Muscle layer of duodenum (tissue), 2 donors: ENCODE measurements around the gene LDLRAD4.
"Not testable (repeated sequence)": the region's sequence is repeated elsewhere in the genome, so short reads cannot be mapped to it uniquely, and the experiment has no call there.

Source experiments
- H3K27ac ChIP-seq: one replicate; pipeline ENCODE4 v1.7.0; 2013; ENCODE audit warnings: mild to moderate bottlenecking, low read length
- H3K27me3 ChIP-seq: one replicate; pipeline ENCODE4 v1.7.0; 2013; ENCODE audit warnings: low read depth, mild to moderate bottlenecking, control low read depth, low read length
- H3K36me3 ChIP-seq, 2 donors: one replicate each; pipeline ENCODE4 v1.7.0; 2013; ENCODE audit warnings: low read length in 2 of 2, control low read depth in 1 of 2, mild to moderate bottlenecking in 1 of 2; ENCODE audit not compliant: insufficient read depth in 2 of 2, control insufficient read depth in 1 of 2
- H3K4me1 ChIP-seq, 2 donors: one replicate each; pipeline ENCODE4 v1.7.0; 2013; ENCODE audit warnings: low read length in 2 of 2, mild to moderate bottlenecking in 2 of 2, control low read depth in 1 of 2, moderate library complexity in 1 of 2; ENCODE audit not compliant: insufficient read depth in 2 of 2, control insufficient read depth in 1 of 2
- H3K4me3 ChIP-seq, 2 donors: one replicate each; pipeline ENCODE4 v1.7.0; 2013; ENCODE audit warnings: low read length in 2 of 2, low read depth in 1 of 2, mild to moderate bottlenecking in 1 of 2
- H3K9me3 ChIP-seq, 2 donors: one replicate each; pipeline ENCODE4 v1.7.0; 2013; ENCODE audit warnings: low read length in 2 of 2, control low read depth in 1 of 2, mild to moderate bottlenecking in 1 of 2; ENCODE audit not compliant: control insufficient read depth in 1 of 2
- donor health status: healthy.

LDLRAD4 gene

DNA sequence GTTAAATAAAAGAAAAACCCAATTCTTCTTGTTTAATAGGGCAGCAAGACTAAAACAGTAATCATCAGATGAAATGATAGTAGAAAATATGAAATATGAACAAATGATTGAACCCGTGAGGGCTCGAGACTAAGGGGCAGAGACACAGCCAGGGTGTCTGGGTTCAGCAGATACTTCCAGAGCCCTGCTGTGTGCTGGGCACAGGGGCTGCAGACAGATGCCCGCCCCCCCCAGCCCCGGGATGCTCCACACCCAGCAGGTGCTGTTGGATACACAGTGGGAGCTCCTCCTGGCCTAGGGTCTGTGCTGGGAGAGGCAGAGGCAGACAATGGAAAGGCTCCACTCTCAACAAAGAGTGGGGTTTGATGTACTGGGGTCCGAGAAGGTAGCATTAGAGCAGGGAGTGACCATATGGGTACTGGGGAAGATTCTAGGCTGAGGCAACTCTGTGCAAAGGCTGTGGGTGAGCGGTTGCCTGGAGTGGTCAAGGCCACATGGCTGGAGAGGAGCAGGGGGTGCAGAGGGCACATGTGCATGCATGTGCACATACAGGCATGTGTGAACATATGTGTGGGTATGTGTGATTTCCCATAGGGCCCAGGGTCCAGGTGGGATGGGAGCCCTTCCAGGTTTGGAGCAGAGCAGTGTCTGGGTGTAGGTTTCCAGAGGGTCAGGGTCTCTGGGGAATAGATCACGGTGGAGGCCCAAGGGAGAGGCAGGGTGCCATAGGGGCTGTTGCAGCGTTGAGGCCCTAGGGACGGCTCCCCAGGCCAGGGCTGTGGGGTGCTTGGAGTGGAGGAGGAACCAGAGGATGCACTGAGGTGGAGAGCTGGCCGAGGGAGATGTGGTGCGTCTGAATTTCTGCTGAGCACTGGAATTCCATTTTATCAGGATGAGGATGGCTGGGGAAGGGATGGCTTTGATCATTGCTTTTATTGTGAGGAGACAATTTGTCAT is 36.7 kb downstream of the LDLRAD4 start:
- Histone ChIP-seq H3K4me1 (peaks cover 0 to 15% of the 10 kb centered on the region in 2 donors), H3K9me3 (no peaks in the 10 kb centered on the region), H3K27ac (no peak overlapping the region)

DNA sequence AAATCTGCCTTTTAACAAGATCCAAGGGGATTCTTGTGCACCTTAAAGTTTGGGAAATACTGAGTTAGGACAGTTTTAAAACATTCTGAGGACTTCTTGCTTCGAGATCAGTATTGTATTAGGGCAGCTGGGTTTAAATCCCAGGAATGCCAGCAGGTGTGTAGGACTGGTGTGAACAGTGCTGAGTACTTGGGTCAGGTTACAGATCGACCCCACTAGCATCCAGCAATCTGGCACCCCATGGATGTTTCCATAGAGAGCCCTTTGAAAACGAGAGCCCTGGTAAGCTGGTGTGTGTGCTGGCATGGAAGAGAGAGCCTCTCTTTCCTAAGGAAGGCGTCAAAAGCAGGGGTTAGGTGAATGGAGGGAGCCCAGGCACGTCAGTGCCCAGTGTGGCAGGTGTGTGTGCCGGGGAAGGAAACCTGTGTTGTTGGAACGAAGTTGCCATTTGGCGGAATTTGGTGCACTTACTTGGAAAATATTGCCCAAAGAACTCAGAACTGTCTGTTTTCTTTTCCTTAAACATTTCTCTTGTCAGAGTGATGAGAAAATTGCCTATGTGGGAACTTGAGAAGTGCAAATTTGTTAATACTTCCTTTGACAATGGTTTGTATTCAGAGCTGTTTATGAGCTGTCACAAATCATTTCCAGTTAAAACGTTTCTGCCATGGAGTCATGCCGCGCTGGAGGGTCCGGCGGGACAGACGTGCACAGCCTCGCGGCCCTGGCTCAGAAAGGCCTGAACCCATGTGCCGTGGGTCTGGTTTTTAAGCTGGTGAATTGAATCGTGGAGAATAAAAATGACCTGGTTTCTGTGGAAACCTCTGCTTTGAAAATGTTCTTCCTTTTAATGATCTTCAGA is 38.1 kb downstream of the LDLRAD4 start:
- H3K9me3 ChIP-seq: no peaks in the 10 kb centered on the region
- no peak overlapping the region for H3K27ac ChIP-seq
- no peaks in the 10 kb centered on the region for H3K27me3 ChIP-seq

More for the DNA sequence above, 36.7 kb downstream of the LDLRAD4 start:
- no peaks in the 10 kb centered on the region for H3K36me3 ChIP-seq
- H3K27me3 ChIP-seq: no peaks in the 10 kb centered on the region
- H3K4me3 ChIP-seq: no peak overlapping the region

DNA sequence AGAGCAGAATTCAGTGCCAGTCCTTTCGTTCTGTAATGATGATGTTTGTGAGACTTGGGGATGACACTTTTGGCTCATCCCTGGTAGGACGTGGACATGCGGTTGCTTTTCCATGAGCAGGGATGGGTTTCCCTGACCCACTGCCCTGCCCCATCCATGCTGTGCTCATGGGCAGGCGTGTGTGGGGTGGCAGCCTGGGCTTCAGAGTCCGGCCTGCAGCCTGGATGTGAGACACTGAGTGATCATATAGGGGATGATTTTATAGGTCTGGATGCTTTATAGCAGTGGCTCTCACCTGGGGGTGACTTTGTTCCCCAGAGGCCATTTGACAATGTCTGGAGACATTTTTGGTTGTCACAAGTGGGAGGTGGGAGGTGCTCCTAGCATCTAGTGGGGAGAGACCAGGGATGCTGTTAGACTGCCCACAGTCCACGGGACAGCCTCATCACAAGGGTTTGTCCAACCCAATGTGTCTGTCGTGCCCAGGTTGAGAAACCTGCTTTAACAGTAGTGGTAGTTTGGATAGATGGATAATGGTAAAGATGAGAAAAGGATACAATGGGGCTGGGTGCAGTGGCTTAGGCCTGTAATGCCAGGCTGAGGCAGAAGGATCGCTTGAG is 38.9 kb downstream of the LDLRAD4 start:
- Histone ChIP-seq H3K27me3 (no peaks in the 10 kb centered on the region), H3K4me3 (no peak overlapping the region), H3K27ac (no peak overlapping the region), H3K9me3 (no peaks in the 10 kb centered on the region), H3K36me3 (no peaks in the 10 kb centered on the region), H3K4me1 (peaks cover 8 to 32% of the 10 kb centered on the region in 2 donors)

More for the DNA sequence above, 38.1 kb downstream of the LDLRAD4 start:
- H3K4me1 ChIP-seq: peaks cover 8 to 28% of the 10 kb centered on the region in 2 donors
- H3K36me3 ChIP-seq: no peaks in the 10 kb centered on the region
- no peak overlapping the region for H3K4me3 ChIP-seq

DNA sequence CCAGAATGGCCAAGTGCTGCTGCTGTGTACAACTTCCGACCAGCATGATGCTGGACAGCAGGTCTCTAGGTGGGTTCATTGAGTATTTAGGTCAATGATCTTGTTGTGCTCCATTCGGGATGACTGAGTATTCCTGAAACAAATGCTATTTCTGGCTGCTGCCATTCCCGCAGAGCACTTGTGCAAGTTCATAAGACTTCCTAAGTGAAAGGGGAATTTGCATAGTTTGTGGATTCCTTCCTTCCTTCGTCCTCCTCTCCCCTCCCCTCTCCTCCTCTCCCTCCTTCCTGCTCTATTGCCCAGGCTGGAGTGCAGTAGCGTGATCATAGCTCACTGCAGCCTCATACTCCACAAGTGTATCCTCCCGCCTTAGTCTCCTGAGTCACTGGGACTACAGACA is 40.4 kb downstream of the LDLRAD4 start:
- H3K9me3 ChIP-seq: no peaks in the 10 kb centered on the region
- no peak overlapping the region for H3K4me3 ChIP-seq
- peaks cover 8 to 44% of the 10 kb centered on the region in 2 donors for H3K4me1 ChIP-seq
- H3K36me3 ChIP-seq: no peaks in the 10 kb centered on the region
- no peak overlapping the region for H3K27ac ChIP-seq
- no peaks in the 10 kb centered on the region for H3K27me3 ChIP-seq

DNA sequence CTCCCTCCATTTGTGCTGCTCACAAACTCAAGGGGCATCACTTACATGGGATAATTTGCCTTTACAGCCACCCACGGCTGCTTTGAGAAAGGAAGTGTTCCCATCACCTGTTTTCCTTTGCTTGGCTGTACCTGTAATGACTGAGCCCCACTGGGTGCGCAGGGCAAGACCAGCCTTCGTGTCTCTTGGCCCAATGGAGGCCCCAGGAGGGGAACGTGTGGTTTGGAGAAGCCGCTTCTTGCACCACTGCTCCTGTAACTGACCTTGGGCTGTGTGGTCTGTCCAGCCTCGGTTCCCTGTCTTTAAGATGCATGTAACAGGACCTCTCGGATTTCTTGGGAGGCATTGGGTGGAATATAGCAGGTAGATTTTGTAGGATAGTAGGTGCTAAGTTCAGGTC is 41.1 kb downstream of the LDLRAD4 start:
- Histone ChIP-seq H3K9me3 (no peaks in the 10 kb centered on the region), H3K4me1 (peaks cover 8 to 45% of the 10 kb centered on the region in 2 donors), H3K36me3 (no peaks in the 10 kb centered on the region), H3K27ac (no peak overlapping the region), H3K27me3 (no peaks in the 10 kb centered on the region), H3K4me3 (no peak overlapping the region)

DNA sequence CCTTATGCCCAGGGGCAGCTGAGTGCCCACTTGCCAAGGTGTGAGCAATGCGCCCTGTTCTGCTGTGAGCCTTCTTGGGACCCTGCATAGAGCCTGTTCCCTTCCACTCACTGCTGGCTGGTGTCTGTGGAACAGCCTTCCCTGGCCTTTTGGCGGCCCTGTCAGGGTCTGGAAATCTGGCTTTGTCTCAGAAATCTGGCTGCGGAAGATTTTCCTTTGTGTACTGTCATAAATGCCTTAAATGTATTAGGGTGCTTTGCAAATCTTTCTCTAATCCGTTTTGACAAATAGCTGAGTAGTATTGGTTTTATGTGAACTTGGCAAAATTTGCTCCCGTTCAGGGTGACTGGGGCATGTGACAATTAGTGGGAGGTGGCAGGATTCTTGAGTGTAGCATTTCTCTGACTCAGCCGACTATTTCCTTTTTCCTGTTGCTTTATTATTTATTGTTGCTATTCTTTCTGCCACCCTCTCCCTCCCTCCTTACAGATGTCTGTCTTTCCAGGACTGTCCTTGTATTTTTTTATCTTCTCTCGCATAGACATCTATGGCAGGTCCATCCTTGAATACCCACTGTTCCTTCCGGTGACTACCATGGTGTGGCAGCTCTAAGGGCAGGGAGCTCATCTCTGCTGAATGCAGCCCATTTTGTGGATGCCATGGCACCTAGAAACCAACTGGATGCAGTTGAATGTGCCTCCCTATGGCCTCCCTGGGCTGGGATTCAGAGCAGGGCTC is 41.8 kb downstream of the LDLRAD4 start:
- Histone ChIP-seq H3K36me3 (no peaks in the 10 kb centered on the region), H3K27ac (peak overlapping the region; percentile 3), H3K27me3 (no peaks in the 10 kb centered on the region), H3K4me3 (no peak overlapping the region), H3K9me3 (no peaks in the 10 kb centered on the region), H3K4me1 (peaks cover 15 to 51% of the 10 kb centered on the region in 2 donors)

DNA sequence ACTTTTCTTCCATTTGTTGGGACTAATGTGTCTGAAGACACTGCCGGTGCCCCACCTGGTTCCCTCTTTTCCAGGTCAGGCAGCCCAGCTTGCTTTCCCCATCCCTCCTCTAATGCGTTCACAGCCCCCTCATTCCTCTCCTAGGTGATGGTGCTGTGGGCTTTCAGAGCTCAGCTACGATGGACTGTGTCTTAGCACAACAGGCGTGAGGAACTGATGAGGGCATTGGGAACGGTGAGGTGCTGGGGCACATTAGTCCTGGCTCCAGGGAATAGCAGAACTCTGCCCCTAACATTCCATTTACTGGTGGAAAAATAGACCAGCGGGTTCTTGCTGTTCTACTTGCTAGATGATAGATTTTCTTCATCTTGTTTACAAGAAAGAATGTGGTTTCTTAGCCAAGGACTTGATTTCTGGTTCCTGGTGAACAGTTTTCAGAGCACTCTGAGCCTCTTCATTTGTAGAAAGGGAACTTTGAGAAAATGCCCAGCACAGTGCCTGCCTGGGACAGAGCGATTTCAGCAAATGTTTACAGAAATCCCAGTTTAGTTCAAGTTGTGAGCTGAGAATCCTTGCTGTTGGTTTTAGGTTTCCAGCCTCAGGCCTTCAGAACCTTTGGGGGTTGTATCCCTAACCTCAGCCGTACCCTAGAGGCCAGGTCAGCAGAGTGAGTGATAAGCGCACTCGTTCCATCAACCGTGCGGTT is 42.5 kb downstream of the LDLRAD4 start:
- no peaks in the 10 kb centered on the region for H3K27me3 ChIP-seq
- H3K36me3 ChIP-seq: no peaks in the 10 kb centered on the region
- peak overlapping the region; percentile 5 for H3K27ac ChIP-seq
- no peaks in the 10 kb centered on the region for H3K9me3 ChIP-seq
- H3K4me1 ChIP-seq: peaks cover 18 to 55% of the 10 kb centered on the region in 2 donors
- no peak overlapping the region for H3K4me3 ChIP-seq

DNA sequence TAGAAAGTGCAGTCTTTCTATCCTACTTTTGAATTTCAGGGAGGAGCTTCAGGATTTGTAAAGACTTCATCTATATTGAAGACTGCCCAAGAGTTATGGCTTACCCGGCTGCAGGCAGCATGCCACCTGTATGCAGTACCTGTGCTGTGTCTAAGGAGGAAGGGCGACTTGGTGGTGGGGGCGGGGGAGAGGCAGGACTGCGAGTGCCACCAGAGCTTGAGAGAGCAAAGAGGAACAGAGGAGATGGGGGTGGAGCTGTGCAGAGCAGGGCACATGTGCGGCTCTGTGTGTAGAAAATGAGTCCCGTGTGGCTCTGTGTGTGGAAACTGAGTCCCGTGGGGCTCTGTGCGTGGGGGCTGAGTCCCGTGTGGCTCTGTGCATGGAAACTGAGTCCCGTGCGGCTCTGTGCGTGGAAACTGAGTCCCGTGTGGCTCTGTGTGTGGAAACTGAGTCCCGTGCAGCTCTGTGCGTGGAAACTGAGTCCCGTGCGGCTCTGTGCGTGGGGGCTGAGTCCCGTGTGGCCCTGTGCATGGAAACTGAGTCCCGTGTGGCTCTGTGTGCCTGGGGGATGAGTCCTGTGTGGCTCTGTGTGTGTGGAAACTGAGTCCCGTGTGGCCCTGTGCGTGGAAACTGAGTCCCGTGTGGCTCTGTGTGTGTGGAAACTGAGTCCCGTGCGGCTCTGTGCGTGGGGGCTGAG is 43.2 kb downstream of the LDLRAD4 start:
- Histone ChIP-seq H3K4me3 (no peak overlapping the region), H3K9me3 (no peaks in the 10 kb centered on the region), H3K27ac (peak overlapping the region; percentile 5), H3K4me1 (peaks cover 21 to 58% of the 10 kb centered on the region in 2 donors), H3K36me3 (no peaks in the 10 kb centered on the region), H3K27me3 (no peaks in the 10 kb centered on the region)

DNA sequence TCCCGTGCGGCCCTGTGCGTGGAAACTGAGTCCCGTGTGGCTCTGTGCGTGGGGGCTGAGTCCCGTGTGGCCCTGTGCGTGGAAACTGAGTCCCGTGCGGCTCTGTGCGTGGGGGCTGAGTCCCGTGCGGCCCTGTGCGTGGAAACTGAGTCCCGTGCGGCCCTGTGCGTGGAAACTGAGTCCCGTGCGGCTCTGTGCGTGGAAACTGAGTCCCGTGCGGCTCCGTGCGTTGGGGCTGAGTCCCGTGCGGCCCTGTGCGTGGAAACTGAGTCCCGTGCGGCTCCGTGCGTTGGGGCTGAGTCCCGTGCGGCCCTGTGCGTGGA is 43.8 kb downstream of the LDLRAD4 start:
- H3K9me3 ChIP-seq, H3K36me3 ChIP-seq, H3K27ac ChIP-seq, H3K27me3 ChIP-seq, H3K4me3 ChIP-seq: not testable (repeated sequence)
- peaks cover 21 to 63% of the 10 kb centered on the region in 2 donors for H3K4me1 ChIP-seq
